Measurements from ENCODE around the gene SLC16A2.

DNA sequence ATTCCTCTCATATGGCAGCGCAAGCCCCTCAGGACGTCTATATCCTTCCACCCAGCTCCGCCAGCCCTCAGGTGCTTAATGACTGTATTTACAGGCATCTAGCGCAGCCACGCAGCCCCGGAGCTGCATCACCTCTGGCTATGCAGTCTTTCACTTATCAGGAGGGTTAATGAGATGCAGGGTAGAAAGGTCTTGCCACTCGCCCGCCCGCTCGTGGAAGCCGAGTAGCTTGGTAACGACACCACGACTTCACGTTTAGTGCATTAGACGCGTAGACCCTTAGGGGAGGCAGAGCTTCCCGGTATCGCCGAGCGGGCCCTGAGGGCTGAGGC, 1.5 kb upstream of the SLC16A2 start:
- TF ChIP-seq, protein P1, sequence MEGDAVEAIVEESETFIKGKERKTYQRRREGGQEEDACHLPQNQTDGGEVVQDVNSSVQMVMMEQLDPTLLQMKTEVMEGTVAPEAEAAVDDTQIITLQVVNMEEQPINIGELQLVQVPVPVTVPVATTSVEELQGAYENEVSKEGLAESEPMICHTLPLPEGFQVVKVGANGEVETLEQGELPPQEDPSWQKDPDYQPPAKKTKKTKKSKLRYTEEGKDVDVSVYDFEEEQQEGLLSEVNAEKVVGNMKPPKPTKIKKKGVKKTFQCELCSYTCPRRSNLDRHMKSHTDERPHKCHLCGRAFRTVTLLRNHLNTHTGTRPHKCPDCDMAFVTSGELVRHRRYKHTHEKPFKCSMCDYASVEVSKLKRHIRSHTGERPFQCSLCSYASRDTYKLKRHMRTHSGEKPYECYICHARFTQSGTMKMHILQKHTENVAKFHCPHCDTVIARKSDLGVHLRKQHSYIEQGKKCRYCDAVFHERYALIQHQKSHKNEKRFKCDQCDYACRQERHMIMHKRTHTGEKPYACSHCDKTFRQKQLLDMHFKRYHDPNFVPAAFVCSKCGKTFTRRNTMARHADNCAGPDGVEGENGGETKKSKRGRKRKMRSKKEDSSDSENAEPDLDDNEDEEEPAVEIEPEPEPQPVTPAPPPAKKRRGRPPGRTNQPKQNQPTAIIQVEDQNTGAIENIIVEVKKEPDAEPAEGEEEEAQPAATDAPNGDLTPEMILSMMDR (IDR thresholded peaks at IDR 0.05), result no peak
- TF ChIP-seq POLR2A (IDR thresholded peaks at IDR 0.05) (no peak), POLR2AphosphoS5 (IDR thresholded peaks at IDR 0.05) (no peak)
